Measurements from ENCODE around the gene SIRT2. TPM values are rescaled to one million over a fixed set of nuclear protein-coding genes. Genes with fewer than 3 reads are reported as not detected.

The SIRT2 gene
- polyA plus RNA-seq, 3 donors from 2014 or later: 96.8 to 114 (median 112) TPM

GRCh38 chr19:38930776-38931520, 31.5 kb upstream of the SIRT2 start, which contains the start of gene MRPS12:
Gene MRPS12, plus strand, starts transcription at chr19:38930944. Its CDS starts 351 bp downstream, at chr19:38931295.
- peaks cover 11 to 26% (median 21%) of the 10 kb centered on the region in 3 donors for H3K27me3 Mint-ChIP-seq (ENCODE audit: low read depth in 3 of 3)
- H3K4me1 Mint-ChIP-seq: peaks cover 61 to 62% of the 10 kb centered on the region in 2 donors
- H3K27ac Mint-ChIP-seq: peak within 1 kb of the TSS; percentile 94 to 99 (median 96)
- DNase-seq: peak; percentile 99
- peak within 1 kb of the TSS; percentile 97 to 99 (median 98) for H3K4me3 Mint-ChIP-seq
- peaks cover 12 to 17% (median 15%) of the 10 kb centered on the region in 3 donors for H3K36me3 Mint-ChIP-seq
- peaks cover 0 to 2% (median 0%) of the 10 kb centered on the region in 6 donors for H3K9me3 Mint-ChIP-seq

GRCh38 chr19:38929929-38930775, 30.7 kb upstream of the SIRT2 start, which contains the start of gene SARS2:
Gene SARS2, minus strand, starts transcription at chr19:38930763. Its CDS starts 27 bp downstream, at chr19:38930736.
- Mint-ChIP-seq H3K4me3 (peak within 1 kb of the TSS; percentile 97 to 99 (median 98)), H3K36me3 (peaks cover 6 to 10% (median 9%) of the 10 kb centered on the region in 3 donors), H3K4me1 (peaks cover 68 to 69% of the 10 kb centered on the region in 2 donors), H3K27ac (peak within 1 kb of the TSS; percentile 94 to 99 (median 96)), H3K9me3 (peaks cover 0 to 2% (median 0%) of the 10 kb centered on the region in 6 donors), H3K27me3 (ENCODE audit: low read depth in 3 of 3) (peaks cover 11 to 26% (median 21%) of the 10 kb centered on the region in 3 donors)
- peak; percentile 96 to 98 (median 97) for DNase-seq

GRCh38 chr19:38928391-38929001, 29.1 kb upstream of the SIRT2 start:
- Mint-ChIP-seq H3K36me3 (peaks cover 0 to 14% (median 3%) of the 10 kb centered on the region in 3 donors), H3K4me1 (peaks cover 83 to 85% of the 10 kb centered on the region in 2 donors), H3K4me3 (peak overlapping the region; percentile 62 to 98 (median 77)), H3K27ac (peak overlapping the region; percentile 94 to 99 (median 96)), H3K27me3 (ENCODE audit: low read depth in 3 of 3) (peaks cover 15 to 30% (median 23%) of the 10 kb centered on the region in 3 donors), H3K9me3 (no peaks in the 10 kb centered on the region)
- DNase-seq: peak; percentile 74 to 80 (median 80)

- H3K9me3 Mint-ChIP-seq: no peaks in the 10 kb centered on the region
- H3K27ac Mint-ChIP-seq: peak overlapping the region; percentile 95 to 99 (median 97)
- peaks cover 0 to 16% (median 11%) of the 10 kb centered on the region in 3 donors for H3K36me3 Mint-ChIP-seq
- H3K4me1 Mint-ChIP-seq: peaks cover 60 to 65% of the 10 kb centered on the region in 2 donors
- H3K4me3 Mint-ChIP-seq: peak overlapping the region; percentile 59 to 81 (median 64)
- H3K27me3 Mint-ChIP-seq (ENCODE audit: low read depth in 3 of 3): peaks cover 6 to 15% (median 13%) of the 10 kb centered on the region in 3 donors
- peak; percentile 86 to 88 (median 88) for DNase-seq
Measured at GRCh38 chr19:38924388-38924787, 25.0 kb upstream of the SIRT2 start.

GRCh38 chr19:38922482-38922881, 23.1 kb upstream of the SIRT2 start:
- H3K27me3 Mint-ChIP-seq (ENCODE audit: low read depth in 3 of 3): peaks cover 6 to 9% (median 6%) of the 10 kb centered on the region in 3 donors
- no peaks in the 10 kb centered on the region for H3K9me3 Mint-ChIP-seq
- peaks cover 41 to 45% of the 10 kb centered on the region in 2 donors for H3K4me1 Mint-ChIP-seq
- peak overlapping the region in 5 of 6 donors; percentile 49 to 81 (median 62) for H3K27ac Mint-ChIP-seq
- peak overlapping the region in 1 of 5 donors; percentile 7 for H3K4me3 Mint-ChIP-seq
- H3K36me3 Mint-ChIP-seq: peaks cover 0 to 16% (median 14%) of the 10 kb centered on the region in 3 donors
- DNase-seq: no peak

- no peak for DNase-seq
- Mint-ChIP-seq H3K4me1 (peaks cover 33 to 39% of the 10 kb centered on the region in 2 donors), H3K36me3 (peaks cover 0 to 16% (median 14%) of the 10 kb centered on the region in 3 donors), H3K4me3 (peak overlapping the region in 1 of 5 donors; percentile 21), H3K9me3 (no peaks in the 10 kb centered on the region), H3K27ac (peak overlapping the region in 5 of 6 donors; percentile 58 to 90 (median 65)), H3K27me3 (ENCODE audit: low read depth in 3 of 3) (peaks cover 5 to 9% (median 6%) of the 10 kb centered on the region in 3 donors)
Measured at GRCh38 chr19:38921420-38922274, 22.2 kb upstream of the SIRT2 start.

- H3K4me1 Mint-ChIP-seq: peaks cover 26 to 30% of the 10 kb centered on the region in 2 donors
- peaks cover 2 to 8% (median 7%) of the 10 kb centered on the region in 3 donors for H3K27me3 Mint-ChIP-seq (ENCODE audit: low read depth in 3 of 3)
- H3K36me3 Mint-ChIP-seq: peaks cover 0 to 16% (median 14%) of the 10 kb centered on the region in 3 donors
- H3K27ac Mint-ChIP-seq: no peak overlapping the region
- no peak for DNase-seq
- no peak overlapping the region for H3K4me3 Mint-ChIP-seq
- no peaks in the 10 kb centered on the region for H3K9me3 Mint-ChIP-seq
Measured at GRCh38 chr19:38920602-38921419, 21.4 kb upstream of the SIRT2 start.

- H3K36me3 Mint-ChIP-seq: peaks cover 0 to 16% (median 14%) of the 10 kb centered on the region in 3 donors
- peaks cover 19 to 22% of the 10 kb centered on the region in 2 donors for H3K4me1 Mint-ChIP-seq
- H3K27ac Mint-ChIP-seq: no peak overlapping the region
- H3K4me3 Mint-ChIP-seq: no peak overlapping the region
- no peaks in the 10 kb centered on the region for H3K9me3 Mint-ChIP-seq
- no peak for DNase-seq
- peaks cover 2 to 8% (median 7%) of the 10 kb centered on the region in 3 donors for H3K27me3 Mint-ChIP-seq (ENCODE audit: low read depth in 3 of 3)
Measured at GRCh38 chr19:38919837-38920601, 20.6 kb upstream of the SIRT2 start.

- Mint-ChIP-seq H3K9me3 (no peaks in the 10 kb centered on the region), H3K27ac (peak overlapping the region in 1 of 6 donors; percentile 21), H3K27me3 (ENCODE audit: low read depth in 3 of 3) (peaks cover 0 to 4% (median 2%) of the 10 kb centered on the region in 3 donors), H3K4me1 (peaks cover 6 to 10% of the 10 kb centered on the region in 2 donors), H3K4me3 (no peak overlapping the region), H3K36me3 (peaks cover 0 to 19% (median 7%) of the 10 kb centered on the region in 3 donors)
- DNase-seq: no peak
Measured at GRCh38 chr19:38918526-38918925, 19.1 kb upstream of the SIRT2 start.

- no peak for DNase-seq
- peak overlapping the region in 1 of 6 donors; percentile 21 for H3K27ac Mint-ChIP-seq
Measured at GRCh38 chr19:38917921-38918491, 18.6 kb upstream of the SIRT2 start.

GRCh38 chr19:38917516-38917915, 18.1 kb upstream of the SIRT2 start:
- Mint-ChIP-seq H3K27ac (no peak overlapping the region), H3K27me3 (ENCODE audit: low read depth in 3 of 3) (peaks cover 0 to 4% (median 4%) of the 10 kb centered on the region in 3 donors), H3K9me3 (no peaks in the 10 kb centered on the region), H3K4me1 (peaks cover 13 to 17% of the 10 kb centered on the region in 2 donors), H3K4me3 (no peak overlapping the region), H3K36me3 (peaks cover 0 to 18% (median 7%) of the 10 kb centered on the region in 3 donors)
- no peak for DNase-seq

More at GRCh38 chr19:38917921-38918491, 18.6 kb upstream of the SIRT2 start:
- peaks cover 0 to 19% (median 7%) of the 10 kb centered on the region in 3 donors for H3K36me3 Mint-ChIP-seq
- H3K9me3 Mint-ChIP-seq: no peaks in the 10 kb centered on the region
- no peak overlapping the region for H3K4me3 Mint-ChIP-seq
- peaks cover 8 to 12% of the 10 kb centered on the region in 2 donors for H3K4me1 Mint-ChIP-seq
- H3K27me3 Mint-ChIP-seq (ENCODE audit: low read depth in 3 of 3): peaks cover 0 to 4% (median 2%) of the 10 kb centered on the region in 3 donors

All from immature natural killer cell (primary cell).